Loucy (cell line): Measurements from ENCODE around the gene OR4D1.

Experiments used
- H2AFZ ChIP-seq: fragments of 200-600 bp; sonication (generic); 2 replicates; pipeline ENCODE4 v1.6.0; 2016; ENCODE audit warnings: antibody characterized with exemption, mild to moderate bottlenecking, low read length, moderate library complexity
- H3F3A ChIP-seq: fragments of 200-600 bp; 2 replicates; pipeline ENCODE4 v1.6.0; 2016; ENCODE audit warnings: antibody characterized with exemption, low read depth, mild to moderate bottlenecking
- H3K27me3 ChIP-seq: fragments of 200-600 bp; sonication (generic); 2 replicates; pipeline ENCODE4 v1.6.1; 2014; ENCODE audit warnings: low read length, mild to moderate bottlenecking; ENCODE audit not compliant: insufficient read depth, poor library complexity, severe bottlenecking
- H3K36me3 ChIP-seq: fragments of 200-600 bp; sonication (generic); 2 replicates; pipeline ENCODE4 v1.6.1; 2016; ENCODE audit warnings: low read length; ENCODE audit not compliant: insufficient read depth
- H3K4me1 ChIP-seq: fragments of 200-600 bp; sonication (generic); 2 replicates; pipeline ENCODE4 v1.5.1; 2014; ENCODE audit warnings: low read length, mild to moderate bottlenecking; ENCODE audit not compliant: insufficient read depth, poor library complexity, severe bottlenecking
- H3K4me2 ChIP-seq: fragments of 200-600 bp; sonication (generic); 2 replicates; pipeline ENCODE4 v1.6.0; 2014; ENCODE audit warnings: antibody characterized with exemption, low read length, low read depth, mild to moderate bottlenecking; ENCODE audit not compliant: poor library complexity, severe bottlenecking
- H3K4me3 ChIP-seq: fragments of 200-600 bp; sonication (generic); 2 replicates; pipeline ENCODE4 v1.5.1; 2014; ENCODE audit warnings: low read length, mild to moderate bottlenecking, mixed read lengths; ENCODE audit not compliant: poor library complexity, severe bottlenecking
- H3K79me2 ChIP-seq: fragments of 200-600 bp; sonication (generic); 2 replicates; pipeline ENCODE4 v1.6.1; 2014; ENCODE audit warnings: low read length; ENCODE audit not compliant: insufficient read depth
- H3K9ac ChIP-seq: fragments of 200-600 bp; sonication (generic); 2 replicates; pipeline ENCODE4 v1.6.0; 2014; ENCODE audit warnings: mild to moderate bottlenecking, low read depth, low read length, moderate library complexity; ENCODE audit not compliant: poor library complexity, severe bottlenecking
- H3K9me2 ChIP-seq: fragments of 200-600 bp; sonication (generic); replicated peaks from 2 replicates; pipeline ENCODE4 v1.6.1; 2016; ENCODE audit warnings: low read depth, low read length, mixed read lengths
- H3K9me3 ChIP-seq: fragments of 200-600 bp; sonication (generic); 2 replicates; pipeline ENCODE4 v1.6.1; 2014; ENCODE audit warnings: mild to moderate bottlenecking, antibody characterized with exemption, low read length, low read depth; ENCODE audit not compliant: insufficient read depth
- H4K20me1 ChIP-seq: fragments of 200-600 bp; sonication (generic); 2 replicates; pipeline ENCODE4 v1.6.0; 2014; ENCODE audit warnings: antibody characterized with exemption, low read length, mild to moderate bottlenecking; ENCODE audit not compliant: insufficient read depth, poor library complexity, severe bottlenecking
- EZH2phosphoT487 ChIP-seq: fragments of 200-600 bp; IDR thresholded peaks from 2 replicates; pipeline ENCODE4 v1.6.1; 2018; ENCODE audit warnings: antibody characterized with exemption, mild to moderate bottlenecking, moderate library complexity, borderline replicate concordance
- TF ChIP-seq, protein P1 (sequence below): fragments of 200-600 bp; sonication (generic); conservative IDR thresholded peaks from 2 replicates; pipeline ENCODE4 v1.5.1; 2014; ENCODE audit warnings: mild to moderate bottlenecking, antibody characterized with exemption, low read length

The OR4D1 gene

DNA sequence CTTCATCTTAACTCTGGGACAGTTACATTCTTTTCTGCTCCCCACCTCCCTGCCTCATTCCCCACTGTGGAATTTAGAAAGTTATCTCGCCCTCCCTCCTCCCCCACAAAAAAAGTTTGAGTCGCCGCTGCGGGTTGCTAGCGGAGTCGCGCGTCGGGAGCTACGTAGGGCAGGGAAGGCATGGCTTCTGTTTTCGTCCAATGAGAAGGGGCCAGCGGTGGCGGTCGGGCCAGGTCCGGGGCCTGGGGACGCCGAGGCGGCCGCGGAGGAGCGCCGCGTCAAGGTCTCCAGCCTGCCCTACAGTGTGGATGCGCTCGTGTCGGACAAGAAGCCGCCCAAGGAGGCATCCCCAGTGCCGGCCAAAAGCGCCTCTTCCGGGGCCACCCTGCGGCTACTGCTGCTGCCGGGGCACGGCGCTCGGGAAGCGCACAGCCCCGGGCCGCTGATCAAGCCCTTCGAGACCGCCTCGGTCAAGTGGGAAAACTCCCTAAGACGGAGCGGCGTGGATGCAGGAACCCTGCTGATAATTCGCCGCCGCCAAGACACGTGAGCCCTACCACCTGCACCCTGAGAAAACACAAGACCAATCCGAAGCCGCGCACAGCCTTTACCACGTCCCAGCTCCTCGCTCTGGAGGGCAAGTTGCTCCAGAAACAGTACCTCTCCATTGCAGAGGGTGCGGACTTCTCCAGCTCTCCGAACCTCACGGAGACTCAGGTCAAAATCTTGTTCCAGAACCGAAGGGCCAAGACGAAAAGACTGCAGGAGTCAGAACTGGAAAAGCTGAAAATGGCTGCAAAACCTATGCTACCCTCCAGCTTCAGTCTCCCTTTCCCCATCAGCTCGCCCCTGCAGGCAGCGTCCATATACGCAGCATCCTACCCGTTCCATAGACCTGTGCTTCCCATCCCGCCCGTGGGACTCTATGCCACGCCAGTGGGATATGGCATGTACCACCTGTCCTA is 8.9 kb downstream of the OR4D1 start:
- no peaks in the 10 kb centered on the region for H3K9me3 ChIP-seq
- no peaks in the 10 kb centered on the region for H3K36me3 ChIP-seq
- H3K27me3 ChIP-seq: no peaks in the 10 kb centered on the region
- H3K9me2 ChIP-seq: no peaks in the 10 kb centered on the region
- H3K79me2 ChIP-seq: no peaks in the 10 kb centered on the region
- peaks cover 3% of the 10 kb centered on the region; the same call in 1 of the 2 replicates for H3F3A ChIP-seq
- H3K4me3 ChIP-seq: no peak overlapping the region
- H4K20me1 ChIP-seq: no peaks in the 10 kb centered on the region
- no peak overlapping the region for H2AFZ ChIP-seq
- H3K4me2 ChIP-seq: no peak overlapping the region
- H3K9ac ChIP-seq: no peak overlapping the region
- H3K4me1 ChIP-seq: peaks cover 23% of the 10 kb centered on the region
- no peak for TF ChIP-seq EZH2phosphoT487
- TF ChIP-seq, protein P1, sequence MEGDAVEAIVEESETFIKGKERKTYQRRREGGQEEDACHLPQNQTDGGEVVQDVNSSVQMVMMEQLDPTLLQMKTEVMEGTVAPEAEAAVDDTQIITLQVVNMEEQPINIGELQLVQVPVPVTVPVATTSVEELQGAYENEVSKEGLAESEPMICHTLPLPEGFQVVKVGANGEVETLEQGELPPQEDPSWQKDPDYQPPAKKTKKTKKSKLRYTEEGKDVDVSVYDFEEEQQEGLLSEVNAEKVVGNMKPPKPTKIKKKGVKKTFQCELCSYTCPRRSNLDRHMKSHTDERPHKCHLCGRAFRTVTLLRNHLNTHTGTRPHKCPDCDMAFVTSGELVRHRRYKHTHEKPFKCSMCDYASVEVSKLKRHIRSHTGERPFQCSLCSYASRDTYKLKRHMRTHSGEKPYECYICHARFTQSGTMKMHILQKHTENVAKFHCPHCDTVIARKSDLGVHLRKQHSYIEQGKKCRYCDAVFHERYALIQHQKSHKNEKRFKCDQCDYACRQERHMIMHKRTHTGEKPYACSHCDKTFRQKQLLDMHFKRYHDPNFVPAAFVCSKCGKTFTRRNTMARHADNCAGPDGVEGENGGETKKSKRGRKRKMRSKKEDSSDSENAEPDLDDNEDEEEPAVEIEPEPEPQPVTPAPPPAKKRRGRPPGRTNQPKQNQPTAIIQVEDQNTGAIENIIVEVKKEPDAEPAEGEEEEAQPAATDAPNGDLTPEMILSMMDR: no peak

DNA sequence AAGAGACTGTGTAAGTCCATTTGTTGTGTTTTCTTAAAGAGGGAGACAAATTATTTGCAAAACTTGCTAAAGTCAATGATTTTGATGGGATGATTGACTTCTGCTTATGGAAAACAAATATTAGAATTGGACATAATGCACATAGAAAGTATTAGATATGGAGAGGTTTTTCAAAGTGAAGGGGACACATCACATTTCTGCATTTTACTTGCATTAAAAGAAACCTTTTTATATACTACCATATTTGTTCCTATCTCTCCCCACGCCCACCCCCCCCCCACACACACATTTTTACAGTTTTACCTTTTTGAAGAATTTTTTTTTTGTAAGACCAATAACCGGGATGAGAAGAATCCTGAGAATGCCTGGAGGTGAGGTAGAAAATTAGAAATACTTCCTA is 10.0 kb downstream of the OR4D1 start:
- H3K36me3 ChIP-seq: no peaks in the 10 kb centered on the region
- H3K9me3 ChIP-seq: no peaks in the 10 kb centered on the region
- no peak overlapping the region for H3K4me3 ChIP-seq
- H3K27me3 ChIP-seq: no peaks in the 10 kb centered on the region
- no peaks in the 10 kb centered on the region for H3K79me2 ChIP-seq
- H3K9me2 ChIP-seq: no peaks in the 10 kb centered on the region
- H3F3A ChIP-seq: no peaks in the 10 kb centered on the region
- H3K4me1 ChIP-seq: peaks cover 14% of the 10 kb centered on the region
- H3K9ac ChIP-seq: no peak overlapping the region
- no peak for TF ChIP-seq EZH2phosphoT487
- TF ChIP-seq, protein P1: no peak
- no peak overlapping the region for H3K4me2 ChIP-seq
- no peak overlapping the region for H2AFZ ChIP-seq
- H4K20me1 ChIP-seq: no peaks in the 10 kb centered on the region

DNA sequence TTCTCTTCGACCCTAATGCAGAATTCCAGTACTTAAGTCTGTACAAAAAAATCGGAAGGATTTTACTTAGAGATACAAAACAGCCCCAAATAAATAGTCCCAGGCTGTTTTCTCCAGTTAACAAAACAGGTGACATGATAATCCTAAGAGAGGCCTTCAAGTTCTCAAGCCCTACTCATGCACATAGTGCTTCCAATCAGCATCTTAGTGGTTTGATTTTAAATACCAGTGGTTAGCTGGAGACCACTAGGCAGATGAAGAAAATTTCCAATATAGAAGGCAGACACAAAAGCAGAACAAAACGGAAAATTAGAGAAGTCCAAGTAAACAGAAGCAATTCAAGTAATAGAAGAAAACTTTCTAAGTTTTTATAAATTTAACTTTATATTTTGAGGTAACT is 13.4 kb downstream of the OR4D1 start:
- H3K4me2 ChIP-seq: no peak overlapping the region
- no peak overlapping the region for H3K4me3 ChIP-seq
- no peak for TF ChIP-seq EZH2phosphoT487
- TF ChIP-seq, protein P1: no peak
- no peak overlapping the region for H3K9ac ChIP-seq
- no peaks in the 10 kb centered on the region for H4K20me1 ChIP-seq
- H3K27me3 ChIP-seq: no peaks in the 10 kb centered on the region
- no peaks in the 10 kb centered on the region for H3K4me1 ChIP-seq
- no peaks in the 10 kb centered on the region for H3K9me2 ChIP-seq
- no peak overlapping the region for H2AFZ ChIP-seq
- H3K79me2 ChIP-seq: no peaks in the 10 kb centered on the region
- H3K36me3 ChIP-seq: no peaks in the 10 kb centered on the region
- H3F3A ChIP-seq: no peaks in the 10 kb centered on the region
- no peaks in the 10 kb centered on the region for H3K9me3 ChIP-seq
